ENCODE measurements around the gene DACH1. TPM values are rescaled to one million over a fixed set of nuclear protein-coding genes. Genes with fewer than 3 reads are reported as not detected.

Gene DACH1
- total RNA-seq, 1 donor from 2014 or later: 1.6 TPM

- no peak overlapping the region for H3K4me2 ChIP-seq (ENCODE audit: low read length)
- no peak overlapping the region for H3K27ac ChIP-seq (ENCODE audit: low read depth, low read length)
- H3K9ac ChIP-seq (ENCODE audit: low read length): no peak overlapping the region
- H3K36me3 ChIP-seq (ENCODE audit: insufficient read depth, low read length): no peaks in the 10 kb centered on the region
- no peak overlapping the region for H2AFZ ChIP-seq (ENCODE audit: low read depth, low read length)
- Mint-ChIP-seq H3K4me3 (ENCODE audit: unreplicated experiment) (no peak overlapping the region), H3K27me3 (ENCODE audit: low read depth, unreplicated experiment) (peaks cover 3% of the 10 kb centered on the region), H3K4me1 (ENCODE audit: low read depth, unreplicated experiment) (no peaks in the 10 kb centered on the region), H3K27ac (ENCODE audit: unreplicated experiment) (no peak overlapping the region), H3K9me3 (ENCODE audit: unreplicated experiment) (no peaks in the 10 kb centered on the region), H3K36me3 (ENCODE audit: low read depth, unreplicated experiment) (no peaks in the 10 kb centered on the region)
- no peak for FAIRE-seq
- no peaks in the 10 kb centered on the region for H3K27me3 ChIP-seq (ENCODE audit: insufficient read depth, low read length)
- H3K4me1 ChIP-seq (ENCODE audit: insufficient read depth, low read length): no peaks in the 10 kb centered on the region
- DNase-seq (ENCODE audit: low read depth): no peak
- H3K79me2 ChIP-seq (ENCODE audit: insufficient read depth, low read length): no peaks in the 10 kb centered on the region
- no peaks in the 10 kb centered on the region for H3K9me3 ChIP-seq (ENCODE audit: insufficient read depth, low read depth, low read length)
- H3K4me3 ChIP-seq (ENCODE audit: insufficient read depth, low read depth, low read length): no peak overlapping the region
- no peaks in the 10 kb centered on the region for H4K20me1 ChIP-seq (ENCODE audit: insufficient read depth, low read length)
- TF ChIP-seq EZH2 (IDR thresholded peaks at IDR 0.05; ENCODE audit: insufficient read depth, low read length) (no peak), CTCF (IDR thresholded peaks at IDR 0.05; ENCODE audit: insufficient read depth, low read depth, low read length) (no peak)
These were observed 181.9 kb downstream of the DACH1 start for GRCh38 chr13:71685072-71685471.

- Mint-ChIP-seq H3K27me3 (ENCODE audit: low read depth, unreplicated experiment) (peaks cover 3% of the 10 kb centered on the region), H3K36me3 (ENCODE audit: low read depth, unreplicated experiment) (no peaks in the 10 kb centered on the region), H3K27ac (ENCODE audit: unreplicated experiment) (no peak overlapping the region), H3K4me1 (ENCODE audit: low read depth, unreplicated experiment) (no peaks in the 10 kb centered on the region), H3K9me3 (ENCODE audit: unreplicated experiment) (no peaks in the 10 kb centered on the region), H3K4me3 (ENCODE audit: unreplicated experiment) (no peak overlapping the region)
- Histone ChIP-seq H2AFZ (ENCODE audit: low read depth, low read length) (no peak overlapping the region), H3K27ac (ENCODE audit: low read depth, low read length) (no peak overlapping the region), H3K79me2 (ENCODE audit: insufficient read depth, low read length) (no peaks in the 10 kb centered on the region), H3K4me2 (ENCODE audit: low read length) (no peak overlapping the region), H3K4me1 (ENCODE audit: insufficient read depth, low read length) (no peaks in the 10 kb centered on the region), H3K9me3 (ENCODE audit: insufficient read depth, low read depth, low read length) (no peaks in the 10 kb centered on the region), H4K20me1 (ENCODE audit: insufficient read depth, low read length) (no peaks in the 10 kb centered on the region), H3K9ac (ENCODE audit: low read length) (no peak overlapping the region), H3K27me3 (ENCODE audit: insufficient read depth, low read length) (no peaks in the 10 kb centered on the region), H3K36me3 (ENCODE audit: insufficient read depth, low read length) (no peaks in the 10 kb centered on the region), H3K4me3 (ENCODE audit: insufficient read depth, low read depth, low read length) (no peak overlapping the region)
- DNase-seq (ENCODE audit: low read depth): no peak
- TF ChIP-seq CTCF (IDR thresholded peaks at IDR 0.05; ENCODE audit: insufficient read depth, low read depth, low read length) (no peak), EZH2 (IDR thresholded peaks at IDR 0.05; ENCODE audit: insufficient read depth, low read length) (no peak)
- FAIRE-seq: no peak
These were observed 184.9 kb downstream of the DACH1 start for GRCh38 chr13:71681901-71682613.

- DNase-seq (ENCODE audit: low read depth) (no peak), FAIRE-seq (no peak)
- H3K4me3 ChIP-seq (ENCODE audit: insufficient read depth, low read depth, low read length): no peak overlapping the region
- no peak overlapping the region for H2AFZ ChIP-seq (ENCODE audit: low read depth, low read length)
- TF ChIP-seq EZH2 (IDR thresholded peaks at IDR 0.05; ENCODE audit: insufficient read depth, low read length) (no peak), CTCF (IDR thresholded peaks at IDR 0.05; ENCODE audit: insufficient read depth, low read depth, low read length) (no peak)
- H3K27ac Mint-ChIP-seq (ENCODE audit: unreplicated experiment): no peak overlapping the region
- no peak overlapping the region for H3K4me3 Mint-ChIP-seq (ENCODE audit: unreplicated experiment)
- H3K9me3 Mint-ChIP-seq (ENCODE audit: unreplicated experiment): no peaks in the 10 kb centered on the region
- no peaks in the 10 kb centered on the region for H3K36me3 Mint-ChIP-seq (ENCODE audit: low read depth, unreplicated experiment)
- no peaks in the 10 kb centered on the region for H3K27me3 Mint-ChIP-seq (ENCODE audit: low read depth, unreplicated experiment)
- H3K4me1 Mint-ChIP-seq (ENCODE audit: low read depth, unreplicated experiment): no peaks in the 10 kb centered on the region
- H3K36me3 ChIP-seq (ENCODE audit: insufficient read depth, low read length): no peaks in the 10 kb centered on the region
- no peaks in the 10 kb centered on the region for H3K27me3 ChIP-seq (ENCODE audit: insufficient read depth, low read length)
- no peaks in the 10 kb centered on the region for H4K20me1 ChIP-seq (ENCODE audit: insufficient read depth, low read length)
- H3K27ac ChIP-seq (ENCODE audit: low read depth, low read length): no peak overlapping the region
- no peaks in the 10 kb centered on the region for H3K4me1 ChIP-seq (ENCODE audit: insufficient read depth, low read length)
- H3K4me2 ChIP-seq (ENCODE audit: low read length): no peak overlapping the region
- H3K9ac ChIP-seq (ENCODE audit: low read length): no peak overlapping the region
- no peaks in the 10 kb centered on the region for H3K9me3 ChIP-seq (ENCODE audit: insufficient read depth, low read depth, low read length)
- H3K79me2 ChIP-seq (ENCODE audit: insufficient read depth, low read length): no peaks in the 10 kb centered on the region
These were observed 189.9 kb downstream of the DACH1 start for GRCh38 chr13:71677124-71677523.
